ENCODE data around the gene GIPC3.
A peak's percentile ranks its signal among the peaks of the same experiment; 100 is the strongest.

Gene GIPC3

DNA sequence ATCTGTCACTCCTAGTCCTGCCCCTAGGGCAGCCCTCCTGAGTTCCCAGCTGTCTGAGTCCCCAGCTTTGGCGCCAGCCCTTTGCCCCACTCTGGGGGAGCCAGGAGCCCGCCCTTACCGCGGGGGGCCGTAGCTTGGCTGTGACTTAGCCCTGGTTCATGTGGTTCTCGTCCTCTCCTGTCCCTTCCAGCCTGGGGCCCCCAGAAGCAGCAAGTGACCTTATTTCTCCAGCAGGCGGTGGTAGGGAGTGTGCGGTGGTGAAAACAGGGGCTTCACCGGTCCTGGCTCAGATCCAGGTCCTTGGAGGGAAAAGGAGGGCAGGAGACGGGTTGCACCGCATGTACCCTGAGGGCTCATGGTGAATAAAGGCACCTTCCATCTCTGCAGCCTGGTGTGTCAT lies 7.9 kb downstream of the GIPC3 start:
- H3K36me3 Mint-ChIP-seq (ENCODE audit: low read depth), result no peaks in the 10 kb centered on the region
- H3K4me3 Mint-ChIP-seq, result no peak overlapping the region
- peaks cover 55% of the 10 kb centered on the region for H3K27me3 Mint-ChIP-seq
- H3K4me1 Mint-ChIP-seq (ENCODE audit: low read depth), result no peaks in the 10 kb centered on the region
- intact Hi-C loops (cut with micrococcal nuclease), result no loop called here
- H3K9me3 Mint-ChIP-seq, result no peaks in the 10 kb centered on the region
- H3K27ac Mint-ChIP-seq, result no peak overlapping the region

DNA sequence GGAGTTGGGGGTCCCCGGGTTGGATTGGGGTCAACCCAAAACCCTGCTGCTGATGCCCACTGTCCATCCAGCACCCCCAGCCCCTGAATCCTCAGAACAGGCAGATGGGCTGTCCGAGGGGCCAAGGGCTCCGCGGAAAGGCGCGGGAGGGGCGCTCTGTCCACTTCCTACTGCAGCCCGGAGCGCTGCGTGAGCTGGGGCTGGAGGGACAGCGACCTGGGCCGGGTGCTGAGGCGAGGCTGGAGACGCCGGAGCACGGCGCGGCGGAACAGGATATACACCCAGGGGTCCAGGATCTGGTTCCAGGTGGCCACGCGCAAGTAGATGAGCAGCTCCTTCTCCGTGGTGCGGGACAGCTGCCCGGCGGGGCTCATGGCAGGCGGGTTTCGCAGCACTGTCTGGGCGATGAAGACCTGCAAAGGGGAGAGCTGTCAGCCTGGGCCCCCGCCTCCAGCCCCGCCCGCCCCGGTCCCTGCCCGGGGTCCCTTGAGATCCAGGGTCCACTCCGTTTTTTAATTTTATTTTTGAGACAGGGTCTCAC lies 10.3 kb downstream of the GIPC3 start:
- Mint-ChIP-seq H3K27me3 (peaks cover 45% of the 10 kb centered on the region), H3K9me3 (no peaks in the 10 kb centered on the region), H3K36me3 (ENCODE audit: low read depth) (no peaks in the 10 kb centered on the region), H3K4me1 (ENCODE audit: low read depth) (no peaks in the 10 kb centered on the region), H3K27ac (no peak overlapping the region), H3K4me3 (no peak overlapping the region)
- intact Hi-C loops (cut with micrococcal nuclease), result no loop called here

DNA sequence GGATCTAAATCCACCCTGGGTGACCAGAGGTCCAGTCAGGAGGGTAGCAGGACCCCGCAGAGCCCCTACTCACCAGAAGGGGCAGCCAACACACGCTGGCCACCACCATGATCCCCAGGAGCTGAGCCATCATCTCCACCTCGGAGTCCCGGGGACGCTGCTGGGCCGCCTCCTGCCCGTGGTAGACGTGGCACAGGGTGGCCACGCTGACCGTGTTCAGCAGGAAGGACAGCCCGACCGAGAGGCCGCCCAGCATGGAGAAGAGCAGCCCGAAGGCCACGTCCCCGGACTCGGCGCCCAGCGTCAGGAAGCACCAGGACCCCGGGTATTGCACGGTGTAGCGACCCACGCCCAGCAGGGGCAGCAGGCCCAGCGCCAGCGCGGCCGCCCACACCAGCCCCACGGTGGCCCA lies 14.5 kb downstream of the GIPC3 start:
- Mint-ChIP-seq H3K36me3 (ENCODE audit: low read depth) (no peaks in the 10 kb centered on the region), H3K27me3 (peaks cover 9% of the 10 kb centered on the region), H3K4me3 (no peak overlapping the region), H3K27ac (no peak overlapping the region), H3K4me1 (ENCODE audit: low read depth) (no peaks in the 10 kb centered on the region), H3K9me3 (no peaks in the 10 kb centered on the region)
- intact Hi-C loops (cut with micrococcal nuclease), result no loop called here

DNA sequence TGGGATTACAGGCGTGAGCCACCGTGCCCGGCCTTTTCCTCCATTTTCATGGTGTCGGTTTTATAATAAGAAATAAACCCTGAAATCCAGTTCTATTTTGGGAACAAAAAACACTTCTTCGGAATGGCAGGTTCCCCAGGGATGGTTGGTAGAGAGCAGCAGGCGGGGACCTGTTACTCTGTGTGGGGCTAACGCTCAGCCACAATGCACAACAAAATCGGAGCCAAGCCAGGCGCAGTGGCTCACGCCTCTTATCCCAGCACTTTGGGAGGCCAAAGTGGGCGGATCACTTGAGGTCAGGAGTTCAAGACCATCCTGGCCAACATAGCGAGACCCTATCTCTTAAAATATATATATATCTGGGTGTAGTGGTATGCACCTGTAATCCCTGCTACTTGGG lies 15.7 kb downstream of the GIPC3 start:
- Mint-ChIP-seq H3K36me3 (ENCODE audit: low read depth) (no peaks in the 10 kb centered on the region), H3K4me1 (ENCODE audit: low read depth) (no peaks in the 10 kb centered on the region), H3K27ac (no peak overlapping the region), H3K27me3 (peaks cover 3% of the 10 kb centered on the region), H3K4me3 (no peak overlapping the region), H3K9me3 (no peaks in the 10 kb centered on the region)
- intact Hi-C loops (cut with micrococcal nuclease), result no loop called here

DNA sequence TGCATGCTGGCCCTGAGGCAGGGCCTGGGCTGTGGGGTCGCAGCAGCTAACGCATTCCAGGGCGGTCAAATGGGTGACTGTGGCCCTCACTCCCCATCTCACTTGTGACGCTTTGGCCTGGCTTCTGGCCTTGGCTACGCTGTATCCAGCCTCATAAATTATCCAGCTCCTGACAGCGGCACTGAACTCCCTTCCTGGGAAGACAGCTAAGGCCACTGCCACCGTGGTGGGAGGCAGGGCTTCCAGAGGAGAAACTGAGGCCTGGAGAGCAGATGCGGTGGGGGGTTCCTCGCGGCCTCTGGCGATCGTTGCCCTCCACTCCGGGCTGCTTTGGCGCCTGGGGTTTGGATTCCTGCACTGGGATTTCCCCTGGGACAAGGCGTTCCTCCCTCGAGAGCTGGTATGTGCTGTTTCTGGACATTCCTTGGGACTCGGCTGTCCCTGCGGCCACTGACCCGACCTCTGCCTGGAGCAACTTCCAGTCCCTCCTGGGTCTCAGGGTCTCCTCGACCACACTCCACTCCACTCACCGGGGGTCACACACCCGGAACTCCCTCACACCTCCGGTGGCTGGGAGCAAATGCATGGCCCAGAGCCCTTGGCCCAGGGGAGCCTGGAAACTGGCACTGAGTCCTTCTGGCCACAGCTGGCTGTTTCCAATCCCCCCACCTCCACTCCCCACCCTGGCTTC lies 18.0 kb downstream of the GIPC3 start:
- Mint-ChIP-seq H3K4me1 (ENCODE audit: low read depth) (peaks cover 14% of the 10 kb centered on the region), H3K27me3 (peaks cover 12% of the 10 kb centered on the region), H3K9me3 (peaks cover 5% of the 10 kb centered on the region), H3K4me3 (no peak overlapping the region), H3K36me3 (ENCODE audit: low read depth) (no peaks in the 10 kb centered on the region), H3K27ac (no peak overlapping the region)
- intact Hi-C loops (cut with micrococcal nuclease), result no loop called here

DNA sequence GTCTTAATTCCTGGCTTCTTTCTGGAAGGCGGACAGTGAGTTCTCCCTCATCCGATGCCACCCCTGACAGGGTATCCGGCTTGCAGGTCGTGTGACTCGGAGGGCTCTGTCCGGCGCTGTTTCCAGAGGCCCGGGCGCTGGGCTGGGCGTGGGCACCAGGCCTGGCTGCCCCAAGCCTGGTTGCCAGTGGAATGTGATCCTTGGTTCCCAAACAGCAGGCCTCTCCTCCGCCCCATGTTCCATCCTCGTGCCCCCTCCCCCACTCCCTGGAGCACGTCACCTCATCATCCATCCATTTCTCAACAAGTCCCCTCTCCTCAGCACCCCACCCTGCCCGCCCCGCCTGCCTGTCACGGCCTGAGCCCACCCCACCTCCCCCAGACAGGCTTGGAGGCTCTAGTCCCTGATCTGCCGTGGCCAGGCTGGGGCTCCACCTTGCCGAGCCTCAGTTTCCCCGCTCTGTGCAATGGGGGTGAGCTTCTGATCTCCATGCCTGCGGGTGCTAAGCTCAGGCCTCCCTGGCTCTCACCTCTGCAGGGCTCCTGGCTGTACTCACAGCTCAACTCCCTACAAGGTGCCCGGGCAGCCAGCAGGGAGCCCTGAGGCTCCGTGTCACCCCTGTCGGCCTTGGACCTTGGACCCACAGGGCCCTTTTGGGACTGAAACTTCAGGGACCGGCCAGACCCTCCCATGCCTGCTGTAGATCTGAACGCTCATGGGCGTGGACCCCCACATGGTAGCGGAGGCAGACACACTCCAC lies 19.1 kb downstream of the GIPC3 start:
- Mint-ChIP-seq H3K36me3 (ENCODE audit: low read depth) (no peaks in the 10 kb centered on the region), H3K27ac (no peak overlapping the region), H3K9me3 (peaks cover 7% of the 10 kb centered on the region), H3K27me3 (peaks cover 16% of the 10 kb centered on the region), H3K4me1 (ENCODE audit: low read depth) (peaks cover 23% of the 10 kb centered on the region), H3K4me3 (no peak overlapping the region)
- intact Hi-C loops (cut with micrococcal nuclease), result no loop called here

DNA sequence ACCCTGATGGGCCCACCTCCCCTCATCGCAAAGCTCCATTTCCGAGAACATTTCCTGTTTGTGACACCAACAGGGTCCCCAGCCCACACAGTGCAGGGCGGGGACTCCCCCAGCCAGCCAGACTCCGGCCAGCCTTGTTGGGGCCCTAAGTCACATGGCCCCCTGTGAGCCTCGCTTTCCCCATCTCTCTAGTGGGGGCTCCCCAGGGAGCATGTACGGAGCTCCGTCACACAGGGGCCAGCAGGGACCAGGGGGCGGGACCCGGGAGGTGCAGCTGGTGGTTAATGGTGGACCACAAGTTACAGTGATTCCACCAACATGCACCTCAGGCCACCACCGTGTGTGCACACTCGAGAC lies 19.7 kb downstream of the GIPC3 start:
- H3K9me3 Mint-ChIP-seq, result peaks cover 7% of the 10 kb centered on the region
- H3K27ac Mint-ChIP-seq, result no peak overlapping the region
- intact Hi-C loops (cut with micrococcal nuclease), result no loop called here
- H3K4me3 Mint-ChIP-seq, result no peak overlapping the region
- peaks cover 16% of the 10 kb centered on the region for H3K27me3 Mint-ChIP-seq
- peaks cover 28% of the 10 kb centered on the region for H3K4me1 Mint-ChIP-seq (ENCODE audit: low read depth)
- H3K36me3 Mint-ChIP-seq (ENCODE audit: low read depth), result peaks cover 4% of the 10 kb centered on the region

DNA sequence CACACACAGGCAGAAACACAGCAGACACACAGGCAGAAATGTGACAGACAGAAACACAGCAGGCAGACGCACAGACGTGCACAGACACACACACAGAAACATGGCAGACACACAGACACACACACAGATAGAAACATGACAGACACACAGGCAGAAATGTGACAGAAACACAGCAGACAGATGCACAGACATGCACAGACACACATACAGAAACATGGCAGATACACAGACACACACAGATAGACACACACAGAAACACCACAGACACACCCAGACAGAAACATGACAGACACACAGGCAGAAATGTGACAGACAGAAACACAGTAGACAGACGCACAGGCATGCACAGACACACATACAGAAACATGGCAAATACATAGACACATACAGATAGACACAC lies 20.1 kb downstream of the GIPC3 start:
- no peak overlapping the region for H3K4me3 Mint-ChIP-seq
- H3K27ac Mint-ChIP-seq, result no peak overlapping the region
- peaks cover 8% of the 10 kb centered on the region for H3K36me3 Mint-ChIP-seq (ENCODE audit: low read depth)
- H3K9me3 Mint-ChIP-seq, result peaks cover 7% of the 10 kb centered on the region
- peaks cover 16% of the 10 kb centered on the region for H3K27me3 Mint-ChIP-seq
- intact Hi-C loops (cut with micrococcal nuclease), result no loop called here
- H3K4me1 Mint-ChIP-seq (ENCODE audit: low read depth), result peaks cover 32% of the 10 kb centered on the region

DNA sequence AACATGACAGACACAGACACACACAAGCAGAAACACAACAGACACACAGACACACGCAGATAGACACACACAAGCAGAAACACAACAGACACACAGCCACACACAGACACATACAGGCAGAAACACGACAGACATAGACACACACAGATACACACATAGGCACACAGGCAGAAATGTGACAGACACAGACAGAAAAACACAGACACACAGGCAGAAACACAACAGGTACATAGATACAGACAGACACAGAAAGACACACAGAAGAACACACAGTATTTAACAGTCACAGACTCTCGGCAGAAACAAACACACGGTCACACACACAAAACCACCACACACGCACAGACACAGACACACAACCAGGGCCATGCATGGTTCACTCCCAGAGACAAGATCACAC lies 20.5 kb downstream of the GIPC3 start:
- Mint-ChIP-seq H3K4me1 (ENCODE audit: low read depth) (peaks cover 32% of the 10 kb centered on the region), H3K4me3 (no peak overlapping the region), H3K9me3 (peaks cover 7% of the 10 kb centered on the region), H3K27ac (no peak overlapping the region), H3K36me3 (ENCODE audit: low read depth) (peaks cover 12% of the 10 kb centered on the region), H3K27me3 (peaks cover 16% of the 10 kb centered on the region)
- intact Hi-C loops (cut with micrococcal nuclease), result no loop called here

DNA sequence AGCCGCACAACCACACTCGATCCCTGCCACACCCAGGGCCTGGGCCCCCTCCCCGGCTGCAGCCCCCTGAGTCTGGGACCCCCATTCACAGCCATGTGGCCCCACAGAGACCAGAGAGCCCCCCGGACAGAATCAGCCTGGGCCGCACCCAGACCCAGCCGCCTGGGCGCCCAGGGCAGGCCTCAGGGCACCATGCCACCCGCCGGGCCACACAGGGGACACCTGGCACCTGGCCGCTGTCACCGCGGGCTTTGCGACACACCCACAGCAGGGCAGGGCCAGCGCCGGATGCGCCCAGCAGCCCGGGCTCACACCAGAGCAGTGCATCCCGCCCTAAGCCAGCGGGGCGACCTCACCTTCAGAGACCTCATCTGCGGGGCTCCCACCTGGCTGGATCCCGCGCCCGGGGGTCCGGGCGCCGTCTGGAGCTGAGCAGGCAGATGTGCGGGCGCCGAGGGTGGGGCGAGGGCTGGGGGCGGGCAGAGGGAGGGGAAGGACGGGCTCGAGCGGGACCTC lies 21.0 kb downstream of the GIPC3 start:
- Mint-ChIP-seq H3K27ac (no peak overlapping the region), H3K27me3 (peaks cover 16% of the 10 kb centered on the region), H3K9me3 (peaks cover 7% of the 10 kb centered on the region), H3K36me3 (ENCODE audit: low read depth) (peaks cover 17% of the 10 kb centered on the region), H3K4me3 (no peak overlapping the region), H3K4me1 (ENCODE audit: low read depth) (peaks cover 32% of the 10 kb centered on the region)
- intact Hi-C loops (cut with micrococcal nuclease), result no loop called here

DNA sequence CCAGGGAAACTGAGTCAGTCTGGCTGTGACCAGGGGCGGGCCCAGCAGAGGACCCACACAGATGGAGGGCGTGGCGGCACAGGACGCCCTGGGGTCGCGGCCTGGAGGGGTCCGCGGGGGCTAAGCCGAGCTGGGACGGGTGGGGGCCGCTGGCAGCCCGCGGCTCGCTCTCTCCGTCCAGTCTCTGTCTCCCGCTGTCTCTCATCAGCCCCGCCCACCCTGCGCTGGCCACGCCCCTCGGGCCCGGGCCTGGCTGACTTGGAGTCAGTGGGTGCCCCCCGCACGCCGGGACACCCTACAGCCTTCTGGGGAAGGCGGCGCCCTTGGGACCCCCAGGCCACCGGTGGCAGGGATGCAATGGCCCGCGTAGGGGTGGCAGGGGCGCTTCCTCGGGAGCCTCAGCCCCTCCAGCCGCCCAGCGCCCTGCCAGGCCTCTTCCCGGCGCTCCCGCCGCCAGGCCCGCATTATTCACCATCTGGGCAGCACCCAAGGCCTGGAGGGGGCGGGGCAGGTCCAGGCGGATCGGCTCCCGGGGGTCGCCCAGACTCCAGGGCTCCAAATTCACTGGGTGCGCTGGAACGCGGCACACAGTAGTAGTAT lies 21.5 kb downstream of the GIPC3 start, which contains the start of gene TBXA2R:
Gene TBXA2R (minus strand): TSS at position 186 of the 600 bp plus-strand sequence. CDS start 6,241 bp downstream, outside the sequence.
- peaks cover 32% of the 10 kb centered on the region for H3K4me1 Mint-ChIP-seq (ENCODE audit: low read depth)
- intact Hi-C loops (cut with micrococcal nuclease), result no loop called here
- peaks cover 16% of the 10 kb centered on the region for H3K27me3 Mint-ChIP-seq
- H3K36me3 Mint-ChIP-seq (ENCODE audit: low read depth), result peaks cover 22% of the 10 kb centered on the region
- H3K9me3 Mint-ChIP-seq, result peaks cover 7% of the 10 kb centered on the region
- peak within 1 kb of the TSS; percentile 60 for H3K4me3 Mint-ChIP-seq
- H3K27ac Mint-ChIP-seq, result peak within 1 kb of the TSS; percentile 74

DNA sequence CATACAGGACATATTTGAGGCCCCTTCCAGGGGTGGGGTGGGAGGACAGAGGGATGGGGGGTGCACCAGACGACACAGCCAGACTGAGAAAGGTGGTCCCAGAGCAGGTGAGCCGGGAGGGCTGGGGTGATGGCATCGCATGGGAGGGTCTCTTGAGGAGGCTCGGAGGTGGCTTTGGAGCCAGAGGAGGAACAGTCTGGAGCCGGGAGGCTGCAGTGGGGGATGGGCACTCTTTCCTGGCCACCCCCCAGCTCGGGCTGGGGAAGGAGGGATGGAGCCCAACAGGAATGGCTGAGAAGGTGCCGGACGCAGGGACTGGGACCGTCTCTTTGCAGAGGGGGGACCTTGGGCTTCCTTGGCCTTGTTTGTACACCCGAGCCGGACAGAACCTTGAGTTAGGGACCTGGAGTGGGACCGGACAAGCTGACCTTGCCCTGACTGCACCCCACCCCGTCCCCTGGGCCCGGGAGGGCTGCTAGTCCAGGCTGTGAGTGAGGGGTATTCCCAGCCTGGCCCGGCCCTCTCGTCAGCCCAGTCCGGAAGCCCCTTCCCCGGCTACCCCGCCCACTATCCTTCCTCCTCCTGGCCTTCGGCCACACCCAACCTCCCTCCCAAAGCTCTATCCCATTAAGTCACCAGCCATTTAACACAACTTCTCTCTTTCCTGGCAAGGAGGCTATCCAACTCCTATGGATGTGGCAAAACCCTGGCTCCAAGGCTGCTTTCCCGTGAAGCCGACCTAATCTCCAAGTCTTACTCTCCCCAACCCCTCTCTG lies 22.2 kb downstream of the GIPC3 start:
- Mint-ChIP-seq H3K36me3 (ENCODE audit: low read depth) (peaks cover 29% of the 10 kb centered on the region), H3K4me3 (peak overlapping the region; percentile 60), H3K9me3 (peaks cover 7% of the 10 kb centered on the region), H3K4me1 (ENCODE audit: low read depth) (peaks cover 32% of the 10 kb centered on the region), H3K27ac (peak overlapping the region; percentile 74), H3K27me3 (peaks cover 15% of the 10 kb centered on the region)
- intact Hi-C loops (cut with micrococcal nuclease), result no loop called here

DNA sequence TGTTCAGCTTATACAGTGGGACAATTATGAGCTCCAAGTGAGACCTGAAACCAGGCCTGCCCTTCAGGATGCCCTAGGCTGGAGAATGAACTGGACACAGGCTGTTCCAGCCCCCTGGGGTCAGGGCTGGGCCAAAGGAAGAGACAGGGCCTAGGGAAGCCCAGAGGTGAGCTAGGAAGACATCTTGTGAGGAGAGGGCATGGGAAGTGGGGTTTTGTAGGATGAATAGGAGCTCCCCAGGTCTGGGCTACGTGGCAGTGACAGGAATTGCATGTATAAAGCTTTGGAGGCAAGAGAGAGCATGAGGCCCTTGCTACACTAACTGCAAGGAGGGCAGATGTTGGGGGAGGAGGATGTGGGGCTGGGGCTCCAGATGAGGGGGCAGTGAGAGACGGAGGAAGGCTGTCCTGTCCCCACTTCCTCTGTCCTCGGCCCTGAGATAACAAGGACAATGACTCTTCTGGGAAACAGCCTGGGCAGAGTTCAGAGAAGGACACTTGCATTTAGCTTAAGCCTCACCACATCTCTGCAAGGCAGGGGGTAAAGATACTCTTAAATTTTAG lies 22.9 kb downstream of the GIPC3 start:
- Mint-ChIP-seq H3K27me3 (peaks cover 14% of the 10 kb centered on the region), H3K36me3 (ENCODE audit: low read depth) (peaks cover 36% of the 10 kb centered on the region), H3K4me3 (peak overlapping the region; percentile 60), H3K9me3 (peaks cover 7% of the 10 kb centered on the region), H3K4me1 (ENCODE audit: low read depth) (peaks cover 32% of the 10 kb centered on the region), H3K27ac (peak overlapping the region; percentile 74)
- intact Hi-C loops (cut with micrococcal nuclease), result no loop called here

Measured in dendritic cell treated with granulocyte-macrophage colony-stimulating factor and Interleukin-4, amounts not matched to agents 40 ng/mL and 50 ng/mL, for 4 days (primary cell).